Measurements from ENCODE around the gene FGF14.

The FGF14 gene

GRCh38 chr13:102237230-102237629, 164.6 kb downstream of the FGF14 start:
- no peak overlapping the region for H3K27ac ChIP-seq (ENCODE audit: insufficient read depth, low read length, poor library complexity, severe bottlenecking)
- DNase-seq = no peak
- H3K4me1 ChIP-seq (ENCODE audit: control insufficient read depth, insufficient read depth, low read length, poor library complexity, severe bottlenecking) = no peaks in the 10 kb centered on the region
- H3K9me3 ChIP-seq (ENCODE audit: control insufficient read depth, low read length) = no peaks in the 10 kb centered on the region
- no peaks in the 10 kb centered on the region for H3K36me3 ChIP-seq (ENCODE audit: control insufficient read depth, insufficient read depth, low read length)
- no peaks in the 10 kb centered on the region for H3K27me3 ChIP-seq (replicated peaks; ENCODE audit: control insufficient read depth, insufficient read depth, low read length, poor library complexity, severe bottlenecking)
- H3K4me3 ChIP-seq (ENCODE audit: insufficient read depth, low read depth, low read length, poor library complexity, severe bottlenecking) = no peak overlapping the region

- Histone ChIP-seq H3K27me3 (replicated peaks; ENCODE audit: control insufficient read depth, insufficient read depth, low read length, poor library complexity, severe bottlenecking) (no peaks in the 10 kb centered on the region), H3K4me3 (ENCODE audit: insufficient read depth, low read depth, low read length, poor library complexity, severe bottlenecking) (no peak overlapping the region), H3K9me3 (ENCODE audit: control insufficient read depth, low read length) (no peaks in the 10 kb centered on the region), H3K4me1 (ENCODE audit: control insufficient read depth, insufficient read depth, low read length, poor library complexity, severe bottlenecking) (no peaks in the 10 kb centered on the region), H3K27ac (ENCODE audit: insufficient read depth, low read length, poor library complexity, severe bottlenecking) (no peak overlapping the region), H3K36me3 (ENCODE audit: control insufficient read depth, insufficient read depth, low read length) (no peaks in the 10 kb centered on the region)
- no peak for DNase-seq
Measured at GRCh38 chr13:102236830-102237229, 165.0 kb downstream of the FGF14 start.

- no peak for DNase-seq
- no peaks in the 10 kb centered on the region for H3K27me3 ChIP-seq (replicated peaks; ENCODE audit: control insufficient read depth, insufficient read depth, low read length, poor library complexity, severe bottlenecking)
- no peak overlapping the region for H3K4me3 ChIP-seq (ENCODE audit: insufficient read depth, low read depth, low read length, poor library complexity, severe bottlenecking)
- H3K9me3 ChIP-seq (ENCODE audit: control insufficient read depth, low read length) = no peaks in the 10 kb centered on the region
- H3K27ac ChIP-seq (ENCODE audit: insufficient read depth, low read length, poor library complexity, severe bottlenecking) = no peak overlapping the region
- no peaks in the 10 kb centered on the region for H3K36me3 ChIP-seq (ENCODE audit: control insufficient read depth, insufficient read depth, low read length)
- no peaks in the 10 kb centered on the region for H3K4me1 ChIP-seq (ENCODE audit: control insufficient read depth, insufficient read depth, low read length, poor library complexity, severe bottlenecking)
Measured at GRCh38 chr13:102236341-102236740, 165.5 kb downstream of the FGF14 start.

GRCh38 chr13:102235689-102236088, 166.2 kb downstream of the FGF14 start:
- DNase-seq = no peak
- Histone ChIP-seq H3K27me3 (replicated peaks; ENCODE audit: control insufficient read depth, insufficient read depth, low read length, poor library complexity, severe bottlenecking) (no peaks in the 10 kb centered on the region), H3K36me3 (ENCODE audit: control insufficient read depth, insufficient read depth, low read length) (no peaks in the 10 kb centered on the region), H3K9me3 (ENCODE audit: control insufficient read depth, low read length) (no peaks in the 10 kb centered on the region), H3K4me3 (ENCODE audit: insufficient read depth, low read depth, low read length, poor library complexity, severe bottlenecking) (no peak overlapping the region), H3K4me1 (ENCODE audit: control insufficient read depth, insufficient read depth, low read length, poor library complexity, severe bottlenecking) (no peaks in the 10 kb centered on the region), H3K27ac (ENCODE audit: insufficient read depth, low read length, poor library complexity, severe bottlenecking) (no peak overlapping the region)

GRCh38 chr13:102234618-102235017, 167.2 kb downstream of the FGF14 start:
- Histone ChIP-seq H3K9me3 (ENCODE audit: control insufficient read depth, low read length) (no peaks in the 10 kb centered on the region), H3K4me3 (ENCODE audit: insufficient read depth, low read depth, low read length, poor library complexity, severe bottlenecking) (no peak overlapping the region), H3K27me3 (replicated peaks; ENCODE audit: control insufficient read depth, insufficient read depth, low read length, poor library complexity, severe bottlenecking) (no peaks in the 10 kb centered on the region), H3K4me1 (ENCODE audit: control insufficient read depth, insufficient read depth, low read length, poor library complexity, severe bottlenecking) (no peaks in the 10 kb centered on the region), H3K27ac (ENCODE audit: insufficient read depth, low read length, poor library complexity, severe bottlenecking) (no peak overlapping the region), H3K36me3 (ENCODE audit: control insufficient read depth, insufficient read depth, low read length) (no peaks in the 10 kb centered on the region)
- DNase-seq = no peak

GRCh38 chr13:102233566-102234208, 168.2 kb downstream of the FGF14 start:
- H3K36me3 ChIP-seq (ENCODE audit: control insufficient read depth, insufficient read depth, low read length) = no peaks in the 10 kb centered on the region
- DNase-seq = no peak
- no peaks in the 10 kb centered on the region for H3K4me1 ChIP-seq (ENCODE audit: control insufficient read depth, insufficient read depth, low read length, poor library complexity, severe bottlenecking)
- no peak overlapping the region for H3K4me3 ChIP-seq (ENCODE audit: insufficient read depth, low read depth, low read length, poor library complexity, severe bottlenecking)
- H3K27ac ChIP-seq (ENCODE audit: insufficient read depth, low read length, poor library complexity, severe bottlenecking) = no peak overlapping the region
- no peaks in the 10 kb centered on the region for H3K9me3 ChIP-seq (ENCODE audit: control insufficient read depth, low read length)
- H3K27me3 ChIP-seq (replicated peaks; ENCODE audit: control insufficient read depth, insufficient read depth, low read length, poor library complexity, severe bottlenecking) = no peaks in the 10 kb centered on the region

GRCh38 chr13:102231479-102231878, 170.4 kb downstream of the FGF14 start:
- H3K4me1 ChIP-seq (ENCODE audit: control insufficient read depth, insufficient read depth, low read length, poor library complexity, severe bottlenecking) = no peaks in the 10 kb centered on the region
- H3K4me3 ChIP-seq (ENCODE audit: insufficient read depth, low read depth, low read length, poor library complexity, severe bottlenecking) = no peak overlapping the region
- no peaks in the 10 kb centered on the region for H3K9me3 ChIP-seq (ENCODE audit: control insufficient read depth, low read length)
- DNase-seq = no peak
- no peaks in the 10 kb centered on the region for H3K36me3 ChIP-seq (ENCODE audit: control insufficient read depth, insufficient read depth, low read length)
- no peak overlapping the region for H3K27ac ChIP-seq (ENCODE audit: insufficient read depth, low read length, poor library complexity, severe bottlenecking)
- no peaks in the 10 kb centered on the region for H3K27me3 ChIP-seq (replicated peaks; ENCODE audit: control insufficient read depth, insufficient read depth, low read length, poor library complexity, severe bottlenecking)

- no peak for DNase-seq
- H3K27ac ChIP-seq (ENCODE audit: insufficient read depth, low read length, poor library complexity, severe bottlenecking) = no peak overlapping the region
- no peak overlapping the region for H3K4me3 ChIP-seq (ENCODE audit: insufficient read depth, low read depth, low read length, poor library complexity, severe bottlenecking)
- H3K27me3 ChIP-seq (replicated peaks; ENCODE audit: control insufficient read depth, insufficient read depth, low read length, poor library complexity, severe bottlenecking) = no peaks in the 10 kb centered on the region
- H3K9me3 ChIP-seq (ENCODE audit: control insufficient read depth, low read length) = no peaks in the 10 kb centered on the region
- no peaks in the 10 kb centered on the region for H3K4me1 ChIP-seq (ENCODE audit: control insufficient read depth, insufficient read depth, low read length, poor library complexity, severe bottlenecking)
- no peaks in the 10 kb centered on the region for H3K36me3 ChIP-seq (ENCODE audit: control insufficient read depth, insufficient read depth, low read length)
Measured at GRCh38 chr13:102227741-102228140, 174.1 kb downstream of the FGF14 start.

GRCh38 chr13:102226591-102226990, 175.3 kb downstream of the FGF14 start:
- H3K4me1 ChIP-seq (ENCODE audit: control insufficient read depth, insufficient read depth, low read length, poor library complexity, severe bottlenecking) = no peaks in the 10 kb centered on the region

GRCh38 chr13:102225892-102226291, 176.0 kb downstream of the FGF14 start:
- Histone ChIP-seq H3K9me3 (ENCODE audit: control insufficient read depth, low read length) (no peaks in the 10 kb centered on the region), H3K4me1 (ENCODE audit: control insufficient read depth, insufficient read depth, low read length, poor library complexity, severe bottlenecking) (no peaks in the 10 kb centered on the region), H3K27ac (ENCODE audit: insufficient read depth, low read length, poor library complexity, severe bottlenecking) (no peak overlapping the region), H3K27me3 (replicated peaks; ENCODE audit: control insufficient read depth, insufficient read depth, low read length, poor library complexity, severe bottlenecking) (no peaks in the 10 kb centered on the region), H3K36me3 (ENCODE audit: control insufficient read depth, insufficient read depth, low read length) (no peaks in the 10 kb centered on the region), H3K4me3 (ENCODE audit: insufficient read depth, low read depth, low read length, poor library complexity, severe bottlenecking) (no peak overlapping the region)
- no peak for DNase-seq

More at GRCh38 chr13:102226591-102226990, 175.3 kb downstream of the FGF14 start:
- no peaks in the 10 kb centered on the region for H3K27me3 ChIP-seq (replicated peaks; ENCODE audit: control insufficient read depth, insufficient read depth, low read length, poor library complexity, severe bottlenecking)
- no peak overlapping the region for H3K27ac ChIP-seq (ENCODE audit: insufficient read depth, low read length, poor library complexity, severe bottlenecking)
- no peaks in the 10 kb centered on the region for H3K9me3 ChIP-seq (ENCODE audit: control insufficient read depth, low read length)
- no peaks in the 10 kb centered on the region for H3K36me3 ChIP-seq (ENCODE audit: control insufficient read depth, insufficient read depth, low read length)
- no peak for DNase-seq
- H3K4me3 ChIP-seq (ENCODE audit: insufficient read depth, low read depth, low read length, poor library complexity, severe bottlenecking) = no peak overlapping the region

All from effector memory CD4-positive, alpha-beta T cell (primary cell).